Measurements from ENCODE around the gene KLHL21.
A peak's percentile ranks its signal among the peaks of the same experiment; 100 is the strongest.
"Not testable (repeated sequence)": the region's sequence is repeated elsewhere in the genome, so short reads cannot be mapped to it uniquely, and the experiment has no call there.

The KLHL21 gene

GRCh38 chr1:6602669-6603237, at the start of gene KLHL21:
KLHL21 (minus strand) TSS chr1:6602869; CDS start chr1:6602817, 52 bp downstream.
- peak; percentile 90 for DNase-seq

GRCh38 chr1:6651909-6652308, 49.2 kb upstream of the KLHL21 start:
- no peak for DNase-seq

- no peak for DNase-seq
Observed at GRCh38 chr1:6648556-6648955, 45.9 kb upstream of the KLHL21 start.

DNA sequence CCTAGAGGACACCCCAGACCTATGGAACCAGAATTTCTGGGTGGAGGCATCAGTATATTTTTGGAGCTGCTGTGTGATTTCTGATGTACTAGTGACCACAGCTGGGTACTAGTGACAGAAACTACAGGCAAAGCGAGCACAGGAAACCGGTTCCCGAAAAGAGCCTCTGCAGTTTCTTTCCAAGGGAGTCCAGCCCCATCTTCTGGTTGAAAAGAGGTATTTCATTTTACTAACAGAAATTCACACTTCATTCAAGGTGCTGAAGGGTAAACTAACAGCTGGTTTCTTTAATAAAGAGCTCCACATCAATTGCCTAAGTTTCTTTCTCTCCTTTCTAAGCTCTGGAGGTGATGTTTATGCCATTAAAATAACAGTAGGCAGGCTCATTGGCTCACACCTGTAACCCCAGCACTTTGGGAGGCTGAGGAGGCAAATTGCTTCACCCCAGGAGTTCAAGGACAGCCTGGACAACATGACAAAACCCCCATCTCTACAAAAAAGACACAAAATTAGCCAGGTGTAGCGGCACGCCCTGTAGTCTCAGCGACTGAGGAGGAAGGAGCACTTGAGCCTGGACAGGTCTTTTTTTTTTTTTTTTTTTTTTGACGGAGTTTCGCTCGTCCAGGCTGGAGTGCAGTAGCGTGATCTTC, 44.0 kb upstream of the KLHL21 start:
- DNase-seq: peak; percentile 26

DNA sequence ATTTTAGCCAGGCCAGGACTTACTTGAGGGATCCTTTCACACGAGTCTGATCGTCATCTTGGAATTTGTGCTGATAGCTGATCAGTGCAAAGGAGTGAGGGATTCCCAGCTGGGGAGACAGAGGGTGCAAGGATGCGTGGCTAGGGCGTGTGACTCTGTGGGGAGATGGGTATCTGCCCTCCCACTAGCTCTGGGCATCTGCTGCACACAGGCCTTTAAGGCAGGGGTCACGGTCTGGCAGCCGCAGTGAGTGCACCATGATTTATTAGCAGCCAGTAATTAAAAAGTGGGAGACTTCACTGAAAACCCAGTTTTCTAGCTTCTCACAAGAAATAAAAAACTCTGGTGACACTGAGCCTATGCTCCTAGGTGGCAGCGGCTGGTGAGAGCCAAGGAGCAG, 42.3 kb upstream of the KLHL21 start:
- DNase-seq: no peak

DNA sequence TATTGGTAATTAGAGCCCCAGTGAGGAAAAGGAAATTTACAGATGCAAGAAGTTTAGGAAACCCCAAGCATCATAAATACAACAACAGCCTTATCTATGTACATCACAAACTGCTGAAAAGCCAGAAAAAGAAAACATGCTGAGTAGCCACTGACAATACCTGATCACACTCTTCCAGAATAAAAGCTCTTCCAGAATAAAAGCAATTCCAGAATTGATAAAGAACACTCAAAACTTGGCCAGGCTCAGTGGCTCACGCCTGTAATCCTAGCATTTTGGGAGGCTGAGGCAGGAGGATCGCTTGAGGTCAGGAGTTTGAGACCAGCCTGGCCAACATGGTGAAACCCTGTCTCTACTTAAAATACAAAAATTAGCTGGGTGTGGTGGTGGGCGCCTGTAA, 38.2 kb upstream of the KLHL21 start:
- DNase-seq: not testable (repeated sequence)

DNA sequence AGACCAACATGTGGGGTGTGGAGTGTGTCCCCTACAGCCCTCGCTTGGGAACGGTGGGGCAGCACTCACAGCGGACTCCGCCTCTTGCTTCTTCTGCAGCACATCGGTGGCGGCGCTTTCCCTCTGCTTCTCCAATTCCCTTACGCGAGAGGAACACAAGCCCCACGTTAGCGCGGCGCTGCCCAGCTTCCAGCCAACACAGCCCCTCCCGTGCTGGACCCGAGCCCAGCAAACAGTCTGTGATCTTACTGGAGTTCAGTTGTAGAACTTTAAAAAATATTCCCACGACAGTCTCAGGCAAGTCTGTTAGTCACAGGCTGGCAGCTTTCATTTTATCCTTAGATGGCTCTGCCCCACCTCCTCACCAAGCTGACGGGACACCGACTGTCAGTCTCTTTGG, 35.6 kb upstream of the KLHL21 start:
- no peak for DNase-seq

DNA sequence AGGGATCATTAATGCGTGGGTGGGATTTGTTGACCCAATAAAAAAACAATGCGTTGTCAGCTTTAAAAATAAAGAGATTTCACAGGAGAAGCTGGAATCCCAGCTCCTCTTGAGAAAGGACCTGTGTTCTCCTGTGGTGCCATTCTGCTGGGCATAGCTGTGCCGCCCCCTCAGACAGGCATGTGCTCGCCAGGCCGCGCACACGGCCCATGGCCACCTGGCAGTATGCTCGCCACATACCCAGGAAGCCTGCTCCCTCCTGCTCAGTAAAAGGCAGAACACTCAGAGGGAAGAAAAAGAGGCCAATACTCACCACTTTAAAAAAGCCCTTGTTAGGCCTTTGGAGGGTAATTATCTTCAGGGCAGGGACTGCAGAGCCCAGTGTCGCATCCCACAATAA, 35.1 kb upstream of the KLHL21 start:
- no peak for DNase-seq

DNA sequence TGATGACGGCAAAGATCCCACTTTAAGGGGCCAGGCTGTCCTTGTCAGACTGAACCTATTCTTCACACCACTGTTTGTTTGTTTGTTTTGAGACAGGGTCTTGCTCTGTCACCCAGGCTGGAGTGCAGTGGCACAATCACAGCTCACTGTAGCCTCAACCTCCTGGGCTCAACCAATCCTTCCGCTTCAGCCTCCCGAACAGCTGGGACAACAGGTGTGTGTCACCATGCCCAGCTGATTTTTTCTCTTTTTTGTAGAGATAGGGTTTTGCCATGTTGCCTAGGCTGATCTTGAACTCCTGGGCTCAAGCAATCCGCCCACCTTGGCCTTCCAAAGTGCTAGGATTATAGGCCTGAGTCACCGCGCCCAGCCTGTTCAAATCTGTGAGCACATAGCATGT, 34.1 kb upstream of the KLHL21 start:
- DNase-seq: not testable (repeated sequence)

DNA sequence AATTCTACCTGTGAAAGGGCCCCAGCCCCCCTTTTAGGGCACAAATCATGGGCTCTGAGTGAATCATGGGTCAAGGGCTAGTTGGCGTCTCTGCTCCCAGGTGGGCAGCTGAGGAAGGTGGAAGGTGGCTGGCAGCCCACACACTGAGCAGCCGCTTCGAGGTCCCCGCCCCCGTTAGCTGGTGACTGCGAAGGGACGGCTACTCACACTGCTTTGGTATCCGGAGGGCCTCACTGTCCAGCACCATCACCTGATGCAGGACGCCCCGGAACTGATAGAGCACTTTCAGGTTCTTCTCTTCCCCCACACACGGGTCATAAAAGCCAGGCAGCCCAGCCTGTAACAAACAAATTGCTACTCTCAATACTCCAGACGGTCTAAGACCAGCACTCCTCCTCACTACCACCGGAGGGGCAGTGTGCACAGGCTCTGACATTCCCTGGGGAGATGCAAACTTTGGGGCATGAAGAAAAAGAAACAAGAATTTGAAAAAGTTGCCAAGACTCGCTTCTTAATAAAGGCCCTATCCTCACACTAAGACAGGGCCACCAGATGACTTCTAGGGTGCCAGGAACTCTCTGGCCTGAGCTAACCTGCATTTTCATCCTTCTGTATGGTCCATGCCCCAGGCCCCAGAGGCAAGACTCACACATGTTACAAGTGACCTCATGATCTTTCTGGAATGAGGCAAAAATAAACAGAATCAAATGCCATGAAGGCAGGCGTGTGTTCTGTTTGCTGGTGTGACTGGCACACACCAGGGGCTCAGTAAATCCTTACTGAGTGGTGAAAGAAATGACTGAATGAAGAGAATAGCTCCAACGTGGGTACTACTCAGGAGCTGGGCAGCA, 33.5 kb upstream of the KLHL21 start:
- no peak for DNase-seq

DNA sequence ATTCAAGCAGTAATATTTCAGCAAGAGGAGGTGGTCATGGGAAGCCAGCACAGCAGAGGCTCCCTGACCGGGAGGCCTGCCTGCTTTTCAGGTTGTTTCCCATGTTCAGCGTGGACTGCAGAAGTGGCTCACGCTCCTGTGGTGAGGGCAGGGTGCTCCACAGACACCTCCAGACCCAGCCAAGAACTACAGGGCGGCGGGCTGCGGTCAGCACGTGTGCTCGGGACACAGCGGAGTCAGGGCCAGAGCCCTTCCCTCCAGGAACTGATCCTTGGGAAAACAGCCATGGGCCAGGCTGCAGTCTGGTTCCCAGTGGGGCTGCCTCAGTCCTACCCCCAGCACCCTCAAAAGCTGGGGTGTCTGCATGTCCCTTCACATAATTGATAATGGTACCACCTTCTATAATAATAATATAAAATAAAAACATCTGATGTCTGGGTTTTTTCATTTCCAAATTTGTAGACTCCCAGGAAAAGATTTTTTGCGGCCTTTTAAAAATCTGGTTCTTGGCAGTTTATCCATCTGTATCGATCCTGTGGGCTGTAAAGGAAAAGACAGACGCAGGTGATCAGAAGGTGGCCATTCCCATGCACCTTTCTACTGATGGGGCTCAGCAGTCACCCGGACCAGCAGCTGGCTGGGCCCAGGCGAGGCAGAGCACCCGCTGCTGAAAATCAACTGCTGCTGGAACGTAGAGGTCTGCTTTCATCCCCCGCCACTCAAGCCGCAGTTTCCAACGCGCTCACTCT, 32.7 kb upstream of the KLHL21 start:
- DNase-seq: no peak

GRCh38 chr1:6634371-6635052, 31.8 kb upstream of the KLHL21 start:
- DNase-seq: peak; percentile 59

DNA sequence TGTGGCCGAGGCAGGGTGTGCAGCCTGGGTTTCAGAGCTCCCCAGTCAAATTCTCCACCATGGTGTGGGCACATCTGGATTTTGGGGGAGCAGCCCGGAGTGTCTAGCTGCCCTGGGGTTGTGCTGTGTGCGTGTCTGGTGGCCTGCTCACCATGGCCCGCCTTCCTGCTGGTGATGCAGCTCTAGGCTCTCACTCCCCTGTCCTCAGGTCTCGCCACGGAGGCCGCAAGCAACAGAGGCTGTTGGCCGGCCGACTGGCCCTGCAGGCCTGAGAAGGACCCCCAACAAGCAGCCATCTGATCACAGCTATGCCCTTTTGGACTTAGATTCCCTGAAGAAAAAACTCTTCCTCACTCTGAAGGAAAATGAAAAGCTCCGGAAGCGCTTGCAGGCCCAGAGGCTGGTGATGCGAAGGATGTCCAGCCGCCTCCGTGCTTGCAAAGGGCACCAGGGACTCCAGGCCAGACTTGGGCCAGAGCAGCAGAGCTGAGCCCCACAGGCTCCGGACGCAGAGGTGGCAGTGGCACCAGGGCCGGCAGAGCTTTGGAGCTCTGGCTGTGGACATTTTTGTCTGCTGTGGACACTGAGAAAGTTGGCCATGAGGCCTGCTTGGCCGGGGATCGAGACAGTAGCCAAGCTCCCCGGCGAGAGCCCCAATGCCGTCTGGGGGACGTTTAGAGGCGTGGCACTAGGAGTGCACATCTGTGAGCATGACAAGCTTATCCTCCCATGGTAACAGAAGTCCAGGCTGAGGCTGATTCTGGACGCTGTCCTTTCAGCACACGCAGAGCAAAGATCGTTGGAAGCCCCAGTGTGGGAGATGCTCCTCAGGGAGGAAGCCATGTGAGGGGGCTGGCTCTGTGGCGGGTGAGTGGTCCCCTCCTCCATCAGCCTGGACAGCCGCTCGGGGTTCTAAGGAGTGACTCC, 30.2 kb upstream of the KLHL21 start:
- DNase-seq: no peak

DNA sequence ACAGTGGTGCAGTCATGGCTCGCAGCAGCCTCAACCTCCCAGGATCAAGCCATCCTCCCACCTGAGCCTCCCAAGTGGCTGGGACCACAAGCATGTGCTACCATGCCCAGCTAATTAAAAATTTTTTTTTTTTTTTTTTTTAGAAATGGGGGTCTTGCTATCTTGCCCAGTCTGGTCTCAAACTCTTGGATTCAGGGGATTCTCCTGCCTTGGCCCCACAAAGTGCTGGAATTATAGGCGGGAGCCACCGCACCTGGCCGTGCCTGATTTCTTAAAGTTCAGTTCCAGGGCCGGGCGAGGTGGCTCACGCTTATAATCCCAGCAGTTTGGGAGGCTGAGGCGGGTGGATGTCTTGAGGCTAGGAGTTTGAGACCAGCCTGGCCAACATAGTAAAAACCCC, 28.4 kb upstream of the KLHL21 start:
- DNase-seq: no peak

DNA sequence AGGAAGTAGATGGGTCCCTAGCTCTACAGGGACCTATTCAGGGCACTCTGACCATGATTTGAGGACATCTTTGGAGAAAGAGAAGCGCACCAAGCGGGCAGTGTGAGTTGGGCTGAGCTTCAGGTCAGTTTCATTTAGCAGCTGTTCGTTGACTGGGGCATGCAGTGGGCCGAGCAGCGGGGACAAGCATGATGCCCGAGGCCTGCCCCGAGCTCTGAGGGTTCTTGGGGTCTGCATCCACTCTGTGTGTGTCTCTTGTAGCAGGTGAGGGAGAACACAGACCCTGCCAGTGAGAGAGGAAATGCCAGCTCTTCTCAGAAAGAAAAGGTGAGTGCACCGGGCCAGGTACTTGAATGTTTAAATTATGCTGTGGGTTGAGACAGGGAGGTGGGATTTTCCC, 27.4 kb upstream of the KLHL21 start:
- no peak for DNase-seq

DNA sequence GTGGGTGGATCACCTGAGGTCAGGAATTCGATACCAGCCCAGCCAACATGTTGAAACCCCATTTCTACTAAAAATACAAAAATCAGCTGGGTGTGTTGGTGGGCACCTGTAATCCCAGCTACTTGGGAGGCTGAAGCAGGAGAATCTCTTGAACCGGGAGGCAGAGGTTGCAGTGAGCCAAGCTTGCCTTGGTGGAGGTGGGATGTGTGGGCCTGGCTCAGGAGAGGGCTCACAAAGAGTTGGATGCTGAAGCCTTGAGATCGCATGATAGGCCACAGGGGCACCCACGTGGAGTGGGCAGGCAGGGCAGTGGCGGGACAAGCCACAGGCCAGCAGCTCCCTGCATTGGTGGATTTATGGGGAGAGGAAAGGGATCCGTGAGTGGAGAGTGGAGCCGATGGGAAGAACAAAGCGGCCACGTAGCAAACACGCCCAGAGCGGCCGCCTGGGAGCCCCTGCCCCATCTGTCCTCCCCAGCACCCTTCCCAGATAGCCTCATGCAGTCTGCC, 26.4 kb upstream of the KLHL21 start:
- no peak for DNase-seq

DNA sequence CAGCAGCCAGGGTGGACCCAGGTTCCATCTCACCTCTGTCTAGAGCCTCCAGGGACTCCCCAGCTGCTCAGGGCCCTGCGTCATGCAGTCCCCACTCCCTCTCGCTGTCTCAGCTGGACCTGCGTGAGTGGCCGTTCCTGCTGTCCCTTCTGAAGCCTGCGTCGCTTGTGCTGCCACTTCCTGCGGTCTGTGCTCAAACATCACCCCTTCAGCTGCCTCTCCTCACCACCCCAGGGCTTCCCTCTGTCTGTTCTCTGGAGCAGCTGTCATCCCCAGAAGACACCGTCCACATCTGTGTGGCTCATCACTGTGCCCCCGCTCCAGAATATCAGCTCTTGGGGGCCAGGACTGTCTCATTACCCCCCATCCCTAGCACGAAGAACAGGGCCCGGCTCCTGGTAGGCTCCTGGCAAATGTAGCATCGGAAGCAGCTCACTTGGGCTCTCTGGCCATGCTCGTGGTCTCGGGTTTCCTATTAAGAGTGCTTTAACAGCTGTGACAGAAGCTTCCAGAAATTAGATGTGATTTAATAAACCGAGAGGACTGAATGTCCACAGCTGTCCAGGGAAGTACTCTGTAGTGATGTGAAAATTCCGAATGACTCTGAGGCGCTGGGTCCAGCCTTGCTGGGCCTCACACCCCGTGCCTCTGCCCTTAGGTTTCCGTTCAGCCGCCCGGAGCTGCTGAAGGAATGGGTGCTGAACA, 25.3 kb upstream of the KLHL21 start:
- no peak for DNase-seq

DNA sequence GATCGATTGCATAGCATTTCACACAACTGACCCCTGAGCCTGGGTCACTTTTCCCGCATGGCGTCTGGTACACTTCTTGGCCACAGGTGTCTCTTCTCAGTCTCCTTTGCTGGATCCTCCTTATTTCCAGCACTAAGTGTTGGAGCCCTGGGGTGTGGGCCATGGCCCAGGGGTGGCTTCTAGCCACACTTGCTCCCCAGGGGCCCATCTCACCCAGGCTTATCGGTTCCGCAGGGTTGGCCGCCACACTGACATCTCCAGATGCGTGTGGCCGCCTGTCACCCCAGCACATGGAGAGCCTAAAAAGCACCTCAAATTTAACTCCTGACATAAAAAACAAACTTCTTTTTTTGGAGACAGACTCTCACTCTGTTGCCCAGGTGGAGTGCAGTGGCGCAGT, 24.4 kb upstream of the KLHL21 start:
- no peak for DNase-seq

GRCh38 chr1:6625584-6626149, 23.0 kb upstream of the KLHL21 start:
- DNase-seq: peak; percentile 26
